Ovary (tissue), 3 donors: ENCODE results near the gene NELL1.

ENCODE experiments used
- CTCF ChIP-seq, 3 donors: fragments of 450-650 bp in 2 of 3; fragments of 200-600 bp in 1 of 3; IDR thresholded peaks; one replicate each; pipeline versions ENCODE4 v1.5.1 to v1.8.0; 2016 to 2022; ENCODE audit warnings: antibody characterized with exemption in 3 of 3, mild to moderate bottlenecking in 1 of 3
- EP300 ChIP-seq: sonication (generic); formaldehyde crosslinking; IDR thresholded peaks from one replicate; pipeline ENCODE4 v1.6.1; 2017; ENCODE audit warnings: antibody characterized with exemption
- POLR2A ChIP-seq: fragments of 450-650 bp; IDR thresholded peaks from one replicate; pipeline ENCODE4 v1.6.1; 2017; ENCODE audit warnings: antibody characterized with exemption, mild to moderate bottlenecking, moderate library complexity
- donor health status: DM: no; HTN: no; CAD: no.

DNA sequence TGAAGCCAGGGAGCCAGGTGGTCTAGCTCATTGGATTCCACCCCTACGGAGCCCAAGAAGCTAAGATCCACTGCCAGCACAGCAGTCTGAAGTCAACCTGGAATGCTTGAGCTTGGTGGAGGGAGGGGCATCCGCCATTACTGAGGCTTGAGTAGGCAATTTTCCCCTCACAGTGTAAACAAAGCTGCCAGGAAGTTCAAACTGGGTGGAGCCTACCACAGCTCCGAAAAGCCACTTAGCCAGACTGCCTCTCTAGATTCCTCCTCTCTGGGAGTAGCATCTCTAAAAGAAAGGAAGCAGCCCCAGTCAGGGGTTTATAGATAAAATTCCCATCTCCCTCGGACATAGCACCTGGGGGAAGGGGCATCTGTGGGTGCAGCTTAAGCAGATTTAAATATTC lies 620.3 kb downstream of the NELL1 start:
- TF ChIP-seq POLR2A (no peak), CTCF (IDR thresholded peaks at IDR 0.05) (no peak), EP300 (no peak)
